Activated CD4-positive, alpha-beta T cell treated with anti-CD3 and anti-CD28 coated beads for 48 hours (primary cell): ENCODE results near the gene PAIP2.
"Not testable (repeated sequence)": the region's sequence is repeated elsewhere in the genome, so short reads cannot be mapped to it uniquely, and the experiment has no call there.

ENCODE experiments used
- DNase-seq: peaks from one replicate; pipeline ENCODE4 v3.0.0-alpha.2; 2020

Gene PAIP2

GRCh38 chr5:139335811-139336210, 5.8 kb upstream of the PAIP2 start:
- no peak for DNase-seq

DNA sequence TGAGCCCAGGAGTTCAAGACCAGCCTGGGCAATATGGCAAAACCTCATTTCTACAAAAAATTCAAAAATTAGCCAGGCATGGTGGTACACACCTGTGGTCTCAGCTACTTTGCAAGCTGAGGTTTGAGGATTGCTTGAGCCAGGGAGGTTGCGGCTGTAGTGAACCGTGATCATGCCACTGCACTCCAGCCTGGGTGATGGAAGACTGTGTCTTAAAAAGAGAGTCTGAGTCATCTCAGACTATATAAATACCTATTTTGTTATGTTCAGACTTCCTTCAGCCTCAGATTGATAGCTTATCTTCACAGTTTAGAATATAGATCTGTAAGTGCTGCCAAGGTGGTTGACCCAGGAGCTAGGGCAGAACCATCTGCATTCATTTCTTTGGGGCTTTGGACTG, 1.6 kb upstream of the PAIP2 start:
- no peak for DNase-seq

- no peak for DNase-seq
Observed at GRCh38 chr5:139341187-139341688, 416 bp upstream of the PAIP2 start.

GRCh38 chr5:139342423-139342723, 719 bp downstream of the PAIP2 start:
- DNase-seq, result no peak

- no peak for DNase-seq
Observed at GRCh38 chr5:139343476-139343875, 1.8 kb downstream of the PAIP2 start.

DNA sequence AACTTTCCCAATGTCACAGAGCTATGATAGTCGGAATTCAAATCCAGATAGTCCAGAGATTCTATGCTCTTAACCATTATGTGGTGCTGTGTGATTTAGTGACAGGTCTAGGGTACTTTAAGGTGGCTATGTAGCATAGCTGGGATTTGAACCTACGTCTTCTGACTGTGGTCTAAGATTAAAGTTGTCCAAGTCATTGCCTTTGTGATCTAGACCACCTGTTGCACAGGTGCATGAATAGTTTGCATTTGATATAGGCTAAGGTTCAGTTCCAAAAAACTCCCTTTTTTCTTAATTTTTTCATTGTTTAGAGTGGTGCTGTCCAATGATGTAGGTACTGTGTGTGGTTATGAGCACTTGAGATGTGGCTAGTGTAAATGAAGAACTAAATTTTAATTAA, 2.5 kb downstream of the PAIP2 start:
- DNase-seq, result no peak

DNA sequence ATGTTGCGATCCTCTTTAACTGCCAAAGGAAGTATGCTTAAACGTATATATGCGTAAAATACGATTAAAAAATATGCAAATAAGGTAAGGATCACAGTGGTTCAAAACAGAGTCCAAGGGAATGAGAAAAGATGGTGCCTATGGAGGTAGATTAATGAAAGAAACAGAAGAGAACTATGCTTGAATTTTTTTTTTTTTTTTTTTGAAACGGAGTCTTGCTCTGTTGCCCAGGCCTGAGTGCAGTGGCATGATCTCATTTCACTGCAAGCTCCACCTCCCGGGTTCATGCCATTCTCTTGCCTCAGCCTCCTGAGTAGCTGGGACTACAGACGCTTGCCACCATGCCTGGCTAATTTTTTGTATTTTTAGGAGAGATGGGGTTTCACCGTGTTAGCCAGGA, 3.8 kb downstream of the PAIP2 start:
- not testable (repeated sequence) for DNase-seq

DNA sequence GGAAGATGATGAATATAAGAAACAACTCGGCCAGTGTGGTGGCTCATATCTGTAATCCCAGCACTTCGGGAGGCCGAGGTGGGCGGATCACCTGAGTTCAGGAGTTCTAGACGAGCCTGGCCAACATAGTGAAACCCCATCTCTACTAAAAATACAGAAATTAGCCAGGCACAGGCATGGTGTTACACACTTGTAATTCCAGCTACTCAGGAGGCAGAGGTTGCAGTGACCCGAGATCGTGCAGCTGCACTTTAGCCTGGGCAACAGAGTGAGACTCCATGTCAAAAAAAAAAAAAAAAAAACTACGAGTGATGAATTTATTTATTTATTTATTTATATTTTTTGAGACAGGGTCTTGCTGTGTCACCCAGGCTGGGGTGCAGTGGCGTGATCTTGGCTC, 6.2 kb downstream of the PAIP2 start:
- not testable (repeated sequence) for DNase-seq

GRCh38 chr5:139354186-139354585, 12.5 kb downstream of the PAIP2 start:
- DNase-seq, result no peak

DNA sequence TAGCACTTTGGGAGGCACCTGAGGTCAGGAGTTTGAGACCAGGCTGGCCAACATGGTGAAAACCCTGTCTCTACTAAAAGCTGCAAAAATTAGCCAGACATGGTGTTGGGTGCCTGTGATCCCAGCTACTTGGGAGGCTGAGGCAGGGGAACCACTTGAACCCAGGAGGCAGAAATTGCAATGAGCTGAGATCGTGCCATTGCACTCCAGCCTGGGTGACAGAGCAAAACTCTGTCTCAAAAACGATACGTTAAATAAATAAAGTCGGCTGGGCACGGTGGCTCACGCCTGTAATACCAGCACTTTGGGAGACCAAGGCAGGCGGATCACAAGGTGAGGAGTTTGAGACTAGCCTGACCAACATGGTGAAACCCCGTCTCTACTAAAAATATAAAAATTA, 14.2 kb downstream of the PAIP2 start:
- DNase-seq, result not testable (repeated sequence)

DNA sequence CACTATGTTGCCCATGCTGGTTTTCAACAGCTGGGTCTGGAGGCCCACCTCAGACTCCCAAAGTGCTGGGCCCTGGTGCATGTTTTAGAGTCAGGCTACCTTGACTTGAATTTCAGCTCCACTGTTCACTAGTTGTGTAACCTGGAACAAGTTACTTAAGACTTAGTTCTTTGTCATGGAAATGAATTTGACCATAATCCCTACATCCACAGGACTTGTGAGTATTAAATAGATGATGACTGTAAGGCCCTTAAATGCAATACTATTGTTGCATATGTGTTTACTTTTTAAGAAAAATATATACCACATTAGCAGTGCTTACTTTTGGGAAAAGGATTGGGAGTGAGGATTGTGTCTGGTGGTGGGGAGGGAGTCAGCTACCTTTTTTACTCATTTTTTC, 16.4 kb downstream of the PAIP2 start:
- DNase-seq, result no peak

- DNase-seq, result no peak
Observed at GRCh38 chr5:139360384-139360783, 18.7 kb downstream of the PAIP2 start.

GRCh38 chr5:139361835-139362429, 20.3 kb downstream of the PAIP2 start:
- no peak for DNase-seq

DNA sequence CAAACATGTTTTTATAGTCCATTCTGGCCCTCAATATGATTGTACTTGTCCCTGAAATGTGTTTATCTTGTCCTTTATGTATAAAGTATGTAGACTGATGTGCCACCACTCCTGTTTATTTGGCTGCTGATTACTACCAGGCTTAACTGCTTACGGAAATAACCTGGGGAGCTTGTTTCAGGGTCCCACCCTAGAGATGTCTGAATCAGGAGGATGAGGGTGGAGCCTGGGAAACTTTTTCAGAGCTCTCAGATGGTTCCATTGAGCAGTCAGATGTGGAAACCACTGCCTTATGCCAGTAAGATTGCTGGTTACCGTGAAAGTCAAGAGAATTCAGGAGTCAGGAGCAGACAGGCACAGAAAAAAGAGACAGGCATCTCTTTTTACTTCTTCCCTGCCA, 22.3 kb downstream of the PAIP2 start:
- DNase-seq, result no peak

GRCh38 chr5:139364466-139364865, 22.8 kb downstream of the PAIP2 start:
- DNase-seq, result no peak

DNA sequence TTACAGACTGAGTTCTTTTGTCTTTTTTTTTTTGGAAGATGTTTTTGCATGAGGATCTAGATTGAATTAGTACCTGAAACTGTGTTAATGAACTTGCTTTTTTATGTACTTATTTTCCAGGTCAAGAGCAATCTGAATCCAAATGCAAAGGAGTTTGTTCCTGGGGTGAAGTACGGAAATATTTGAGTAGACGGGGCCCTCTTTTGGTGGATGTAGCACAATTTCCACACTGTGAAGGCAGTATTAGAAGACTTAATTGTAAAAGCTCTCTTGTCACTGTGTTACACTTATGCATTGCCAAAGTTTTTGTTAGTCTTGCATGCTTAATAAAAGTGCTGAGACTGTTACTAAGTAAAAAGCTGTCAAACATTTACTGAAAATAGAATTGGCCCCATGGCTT, 27.0 kb downstream of the PAIP2 start:
- no peak for DNase-seq

- DNase-seq, result no peak
Observed at GRCh38 chr5:139369181-139369580, 27.5 kb downstream of the PAIP2 start.

GRCh38 chr5:139371482-139372435, 30.1 kb downstream of the PAIP2 start:
- no peak for DNase-seq

DNA sequence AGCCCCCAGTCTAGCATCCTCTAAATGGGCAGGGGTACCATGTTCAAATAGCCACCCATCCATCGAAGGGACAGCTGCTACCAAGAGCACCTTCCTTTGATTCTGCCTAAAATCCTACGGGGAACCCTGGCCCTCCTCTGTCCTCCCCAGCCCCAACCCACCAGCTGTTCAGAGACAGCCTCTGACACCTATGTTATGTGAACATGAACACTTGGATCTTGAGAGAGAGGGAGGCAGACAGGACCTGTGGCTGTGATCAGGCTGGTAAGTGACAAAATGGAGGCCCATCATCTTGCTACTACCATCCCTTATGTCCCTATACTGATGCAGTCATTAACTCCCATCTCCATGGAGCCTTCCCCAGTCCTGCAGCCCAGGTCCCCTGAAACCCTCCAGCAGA, 33.3 kb downstream of the PAIP2 start:
- DNase-seq, result no peak

DNA sequence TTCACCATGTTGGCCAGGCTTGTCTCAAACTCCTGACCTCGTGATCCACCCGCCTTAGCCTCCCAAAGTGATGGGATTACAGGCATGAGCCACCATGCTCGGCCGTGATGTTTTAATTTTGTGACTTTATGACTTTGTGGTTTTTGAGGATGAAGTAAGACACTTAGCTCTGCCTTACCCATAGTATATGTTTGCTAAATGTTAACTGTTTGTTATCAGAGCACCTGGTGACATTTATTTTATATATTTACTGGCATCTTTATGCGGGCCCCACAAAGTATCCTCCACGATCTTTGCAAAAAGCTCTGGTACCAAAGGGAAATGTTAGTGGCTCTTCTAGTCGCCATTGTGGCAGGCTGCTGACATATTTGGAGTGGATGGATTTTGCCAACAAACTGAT, 34.7 kb downstream of the PAIP2 start:
- DNase-seq, result no peak

- no peak for DNase-seq
Observed at GRCh38 chr5:139377226-139377625, 35.6 kb downstream of the PAIP2 start.

DNA sequence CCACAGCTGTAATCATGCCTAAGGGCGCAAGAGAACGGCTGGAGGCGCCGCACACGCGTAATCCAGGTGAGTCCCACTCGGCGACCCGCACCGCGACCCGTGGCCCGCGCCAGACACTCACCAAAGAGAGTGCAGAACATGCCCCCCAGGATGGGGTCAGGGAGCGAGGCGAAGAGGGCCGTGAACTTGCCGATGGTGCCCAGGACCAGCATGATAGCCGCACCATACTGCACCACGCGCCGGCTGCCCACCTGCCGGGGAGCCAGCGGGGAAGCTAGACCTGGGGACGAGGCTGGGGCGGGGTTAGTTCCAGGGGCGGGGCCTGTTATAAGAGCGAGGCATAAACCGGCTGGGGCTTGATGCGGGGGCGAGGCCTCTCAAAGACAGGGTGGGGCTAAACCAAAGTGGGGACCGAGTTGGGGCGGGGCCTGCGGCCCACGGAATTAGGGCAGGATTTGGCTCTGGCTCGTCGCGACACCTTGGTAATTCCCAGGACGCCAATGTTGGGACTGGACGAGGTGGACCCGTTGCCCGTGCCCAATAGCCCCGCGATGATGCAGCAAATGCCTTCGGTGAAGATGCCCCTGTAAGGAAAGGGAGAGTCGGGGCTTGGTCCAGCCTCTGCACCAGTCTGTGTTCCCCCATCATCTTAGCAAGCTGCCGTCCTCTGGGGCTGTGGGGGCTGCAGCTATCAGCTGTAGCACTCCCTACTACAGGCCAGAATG, 36.6 kb downstream of the PAIP2 start:
- no peak for DNase-seq

DNA sequence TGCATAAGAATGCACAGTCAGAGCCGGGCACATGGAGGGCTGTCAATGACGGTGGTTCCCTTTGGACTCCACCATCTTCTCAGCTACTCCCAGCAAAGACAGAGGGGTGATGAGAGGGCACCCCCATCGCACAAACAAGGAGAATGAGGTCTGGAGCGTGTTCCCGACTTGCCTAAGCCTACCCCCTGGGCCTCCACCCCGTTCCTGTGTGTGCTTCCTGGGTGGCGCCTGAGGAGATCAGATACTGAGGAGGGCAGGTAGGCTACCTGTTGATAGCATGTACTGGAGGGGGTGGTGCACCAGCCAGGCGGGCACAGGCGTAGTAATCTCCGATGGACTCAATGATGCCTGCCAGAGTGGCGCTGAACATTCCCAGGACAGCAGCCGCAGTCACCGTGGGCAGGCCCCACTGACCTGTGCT, 37.3 kb downstream of the PAIP2 start:
- DNase-seq, result no peak
